NCI-H2196 treated with DMSO at 0.1 percent for 48 hours (cell line): ENCODE measurements around the gene ILKAP.
A peak's percentile ranks its signal among the peaks of the same experiment; 100 is the strongest.
"Not testable (repeated sequence)": the region's sequence is repeated elsewhere in the genome, so short reads cannot be mapped to it uniquely, and the experiment has no call there.

ENCODE experiments used
- DNase-seq: peaks from one replicate; lab custom pipeline; 2025; ENCODE audit not compliant: unreplicated experiment; lab: John Stamatoyannopoulos, UW

The ILKAP gene

GRCh38 chr2:238202326-238203093 is 985 bp downstream of the ILKAP start:
- DNase-seq: no peak

- no peak for DNase-seq
These were observed 13.1 kb downstream of the ILKAP start for GRCh38 chr2:238190445-238190844.

GRCh38 chr2:238187618-238188548 is 15.6 kb downstream of the ILKAP start:
- DNase-seq: no peak

GRCh38 chr2:238183821-238184220 is 19.7 kb downstream of the ILKAP start:
- DNase-seq: no peak

GRCh38 chr2:238182362-238182761 is 21.1 kb downstream of the ILKAP start:
- no peak for DNase-seq

- DNase-seq: no peak
These were observed 22.9 kb downstream of the ILKAP start for GRCh38 chr2:238180554-238180953.

- DNase-seq: no peak
These were observed 26.9 kb downstream of the ILKAP start for GRCh38 chr2:238176613-238177012.

GRCh38 chr2:238174701-238175100 is 28.8 kb downstream of the ILKAP start:
- DNase-seq: peak; percentile 38

GRCh38 chr2:238174291-238174690 is 29.2 kb downstream of the ILKAP start:
- DNase-seq: no peak

GRCh38 chr2:238173692-238174091 is 29.8 kb downstream of the ILKAP start:
- DNase-seq: no peak

- no peak for DNase-seq
These were observed 31.1 kb downstream of the ILKAP start for GRCh38 chr2:238172439-238172838.

GRCh38 chr2:238171575-238172187 is 31.8 kb downstream of the ILKAP start:
- no peak for DNase-seq

- not testable (repeated sequence) for DNase-seq
These were observed 32.4 kb downstream of the ILKAP start for GRCh38 chr2:238171072-238171431.

- no peak for DNase-seq
These were observed 33.0 kb downstream of the ILKAP start for GRCh38 chr2:238170386-238171071.

GRCh38 chr2:238169708-238170251 is 33.7 kb downstream of the ILKAP start:
- DNase-seq: no peak

GRCh38 chr2:238169048-238169707 is 34.3 kb downstream of the ILKAP start:
- no peak for DNase-seq

GRCh38 chr2:238168196-238169047 is 35.1 kb downstream of the ILKAP start:
- DNase-seq: no peak

- no peak for DNase-seq
These were observed 35.7 kb downstream of the ILKAP start for GRCh38 chr2:238167761-238168160.

GRCh38 chr2:238167344-238167715 is 36.2 kb downstream of the ILKAP start:
- DNase-seq: no peak
